HCT116 (cell line): ENCODE measurements around the gene SIX2. TPM values are rescaled to one million over a fixed set of nuclear protein-coding genes. Genes with fewer than 3 reads are reported as not detected.

Experiments
- ATAC-seq: fragments of 200-7000 bp; cut with Tn5 transposase; 2 replicates; pipeline ENCODE4 v1.9.1; 2020; ENCODE audit warnings: mild to moderate bottlenecking, moderate library complexity
- BruUV-seq: library from RNA; stranded (reverse); fragments of 400-500 nt; replicated peaks from 2 replicates; lab custom pipeline; 2021; lab: Mats Ljungman, UMichigan
- CTCF ChIA-PET: fragments of 300-600 bp; sonication (Branson Sonifier 250); formaldehyde crosslinking; loops from one replicate; lab custom pipeline; 2021; ENCODE audit warnings: antibody characterized with exemption; lab: Charles Lee
- POLR2A ChIA-PET: fragments of 300-600, 350-600 bp; sonication (Branson Sonifier 250); formaldehyde crosslinking; loops from one replicate; lab custom pipeline; 2021; ENCODE audit warnings: antibody characterized with exemption; lab: Charles Lee
- RAD21 ChIA-PET, 2 experiments: fragments of 300-600 bp; sonication (Branson Sonifier 250); formaldehyde crosslinking; loops; one replicate each; lab custom pipeline; 2023; ENCODE audit warnings: low total read pairs in 2 of 2; ENCODE audit not compliant: uncharacterized antibody in 2 of 2, unreplicated experiment in 2 of 2, low non-redundant PET in 1 of 2; lab: Charles Lee
- DNase-seq: peaks from one replicate; pipeline ENCODE4 v3.0.0-alpha.2; 2010; ENCODE audit warnings: low read depth, low spot score
- H2AFZ ChIP-seq: fragments of 200-600 bp; shearing (Covaris generic), sonication (generic); 2 replicates; pipeline ENCODE4 v1.6.1; 2017; ENCODE audit warnings: low read depth, mixed run types, mixed read lengths, antibody characterized with exemption, low read length; ENCODE audit not compliant: poor library complexity, severe bottlenecking
- H3K27ac ChIP-seq: 2 replicates; pipeline ENCODE4 v1.5.1; 2012; ENCODE audit warnings: low read depth, low read length
- H3K27me3 ChIP-seq: fragments of 200-600 bp; sonication (generic); 2 replicates; pipeline ENCODE4 v1.6.1; 2016; ENCODE audit warnings: mixed run types, low read length, mixed read lengths; ENCODE audit not compliant: insufficient read depth
- H3K36me3 ChIP-seq, 2 experiments: fragments of 200-500 bp in 1 of 2; fragments of 200-600 bp in 1 of 2; sonication (Bioruptor generic) in 1 of 2; sonication (generic) in 1 of 2; 2 replicates each; pipeline versions ENCODE4 v1.5.1 to v1.6.1; 2014 to 2016; ENCODE audit warnings: low read length in 2 of 2, inconsistent platforms in 1 of 2, mixed read lengths in 1 of 2, mixed run types in 1 of 2; ENCODE audit not compliant: insufficient read depth in 2 of 2, control insufficient read depth in 1 of 2
- H3K4me1 ChIP-seq, 2 experiments: fragments of 200-600 bp in 1 of 2; sonication (generic) in 1 of 2; 2 replicates each; pipeline versions ENCODE4 v1.5.1 to v1.6.1; 2012 to 2017; ENCODE audit warnings: low read length in 2 of 2, inconsistent platforms in 1 of 2, mild to moderate bottlenecking in 1 of 2, mixed read lengths in 1 of 2, mixed run types in 1 of 2, moderate library complexity in 1 of 2; ENCODE audit not compliant: insufficient read depth in 2 of 2, control insufficient read depth in 1 of 2
- H3K4me2 ChIP-seq: fragments of 200-600 bp; sonication (generic); 2 replicates; pipeline ENCODE4 v1.6.1; 2017; ENCODE audit warnings: mixed run types, low read length, mixed read lengths
- H3K4me3 ChIP-seq, 2 experiments: fragments of 200-600 bp in 1 of 2; sonication (generic) in 1 of 2; replicated peaks in 1 of 2; 2 replicates each; pipeline ENCODE4 v1.5.1; 2011 to 2016; ENCODE audit warnings: low read length in 2 of 2, control low read depth in 1 of 2, low read depth in 1 of 2, mild to moderate bottlenecking in 1 of 2, mixed read lengths in 1 of 2, mixed run types in 1 of 2
- H3K79me2 ChIP-seq: fragments of 200-600 bp; sonication (generic); 2 replicates; pipeline ENCODE4 v1.6.1; 2017; ENCODE audit warnings: mild to moderate bottlenecking, mixed run types, low read length, moderate library complexity, mixed read lengths; ENCODE audit not compliant: insufficient read depth
- H3K9ac ChIP-seq: fragments of 200-600 bp; sonication (generic); 2 replicates; pipeline ENCODE4 v1.6.1; 2016; ENCODE audit warnings: low read length, mixed read lengths
- H3K9me2 ChIP-seq: fragments of 200-600 bp; sonication (generic), shearing (Covaris generic); 2 replicates; pipeline ENCODE4 v1.6.1; 2017; ENCODE audit warnings: mixed run types, mild to moderate bottlenecking, moderate library complexity; ENCODE audit not compliant: insufficient read depth
- H3K9me3 ChIP-seq, 2 experiments: fragments of 200-500 bp in 1 of 2; fragments of 200-600 bp in 1 of 2; sonication (Bioruptor generic) in 1 of 2; sonication (generic) in 1 of 2; 2 replicates each; pipeline ENCODE4 v1.6.1; 2014 to 2017; ENCODE audit warnings: low read length in 2 of 2, mixed read lengths in 2 of 2, inconsistent platforms in 1 of 2, low read depth in 1 of 2, mild to moderate bottlenecking in 1 of 2, mixed run types in 1 of 2, moderate library complexity in 1 of 2; ENCODE audit not compliant: control insufficient read depth in 1 of 2, insufficient read depth in 1 of 2
- H4K20me1 ChIP-seq: fragments of 200-600 bp; sonication (generic), shearing (Covaris generic); 2 replicates; pipeline ENCODE4 v1.6.1; 2017; ENCODE audit warnings: mixed run types, mild to moderate bottlenecking, moderate library complexity; ENCODE audit not compliant: insufficient read depth
- CBX3 ChIP-seq: IDR thresholded peaks from 2 replicates; pipeline ENCODE4 v1.6.1; 2012; ENCODE audit warnings: low read depth
- CEBPB ChIP-seq: IDR thresholded peaks from 2 replicates; pipeline ENCODE4 v1.6.1; 2012; ENCODE audit warnings: low read depth
- ELF1 ChIP-seq: IDR thresholded peaks from 2 replicates; pipeline ENCODE4 v1.6.1; 2012; ENCODE audit warnings: low read depth, borderline replicate concordance
- EZH2 ChIP-seq: fragments of 200-600 bp; sonication (generic); IDR thresholded peaks from 2 replicates; pipeline ENCODE4 v1.6.1; 2017; ENCODE audit warnings: antibody characterized with exemption, mixed run types
- EZH2phosphoT487 ChIP-seq: fragments of 200-600 bp; IDR thresholded peaks from 2 replicates; pipeline ENCODE4 v1.6.1; 2018; ENCODE audit warnings: antibody characterized with exemption, borderline replicate concordance
- JUND ChIP-seq: IDR thresholded peaks from 2 replicates; pipeline ENCODE4 v1.6.1; 2012
- MAX ChIP-seq: IDR thresholded peaks from 2 replicates; pipeline ENCODE4 v1.6.1; 2012
- POLR2A ChIP-seq: IDR thresholded peaks from 2 replicates; pipeline ENCODE4 v1.7.0; 2011; ENCODE audit warnings: borderline replicate concordance; ENCODE audit not compliant: insufficient read depth, insufficient read length; ENCODE audit errors: extremely low read depth
- POLR2AphosphoS5 ChIP-seq: IDR thresholded peaks from 2 replicates; pipeline ENCODE4 v1.6.1; 2011; ENCODE audit warnings: mild to moderate bottlenecking, low read depth, low read length, moderate library complexity
- RAD21 ChIP-seq: IDR thresholded peaks from 2 replicates; pipeline ENCODE4 v1.6.1; 2012; ENCODE audit warnings: low read depth, mild to moderate bottlenecking
- SIN3A ChIP-seq: IDR thresholded peaks from 2 replicates; pipeline ENCODE4 v1.6.1; 2012; ENCODE audit warnings: low read depth
- SP1 ChIP-seq: IDR thresholded peaks from 2 replicates; pipeline ENCODE4 v1.6.1; 2012; ENCODE audit warnings: low read depth
- SRF ChIP-seq: IDR thresholded peaks from 2 replicates; pipeline ENCODE4 v1.6.1; 2012; ENCODE audit warnings: low read depth
- TCF7L2 ChIP-seq: IDR thresholded peaks from 2 replicates; pipeline ENCODE4 v1.7.0; 2011; ENCODE audit warnings: borderline replicate concordance, inconsistent platforms; ENCODE audit not compliant: insufficient read depth, insufficient read length; ENCODE audit errors: extremely low read depth
- YY1 ChIP-seq: IDR thresholded peaks from 2 replicates; pipeline ENCODE4 v1.6.1; 2011; ENCODE audit warnings: low read length, low read depth, moderate library complexity, mild to moderate bottlenecking; ENCODE audit not compliant: insufficient replicate concordance; ENCODE audit errors: extremely low read depth
- ZBTB33 ChIP-seq: IDR thresholded peaks from 2 replicates; pipeline ENCODE4 v1.6.1; 2011; ENCODE audit warnings: mild to moderate bottlenecking, low read length, moderate library complexity; ENCODE audit not compliant: insufficient replicate concordance; ENCODE audit errors: extremely low read depth
- ZNF274 ChIP-seq: fragments of 200-500 bp; sonication (Bioruptor generic); IDR thresholded peaks from 2 replicates; pipeline ENCODE4 v1.6.1; 2014; ENCODE audit warnings: mild to moderate bottlenecking, low read depth, low read length, inconsistent platforms
- intact Hi-C: fragments of 100-400 bp; cut with micrococcal nuclease; formaldehyde crosslinking; loops from 2 replicates; pipeline ENCODE4 v1.10.0; 2022
- total RNA-seq: library from RNA; stranded (reverse); gene quantifications from one replicate; pipeline ENCODE4 v1.2.1, GENCODE V29; 2021; ENCODE audit not compliant: unreplicated experiment
- TF ChIP-seq, protein P1 (sequence below): IDR thresholded peaks from 2 replicates; pipeline ENCODE4 v1.6.1; 2012
- TF ChIP-seq, protein P2 (sequence below), 3 experiments: fragments of 200-600 bp in 1 of 3; sonication (generic) in 1 of 3; IDR thresholded peaks in 2 of 3; conservative IDR thresholded peaks in 1 of 3; 2 replicates each; pipeline ENCODE4 v1.5.1; 2012 to 2017; ENCODE audit warnings: low read depth in 2 of 3, low read length in 2 of 3, antibody characterized with exemption in 1 of 3, borderline replicate concordance in 1 of 3, control low read depth in 1 of 3, mild to moderate bottlenecking in 1 of 3, mixed read lengths in 1 of 3, mixed run types in 1 of 3, moderate library complexity in 1 of 3; ENCODE audit not compliant: insufficient read depth in 1 of 3

The SIX2 gene
- total RNA-seq, 1 experiment from 2014 or later: 0.54 TPM

DNA sequence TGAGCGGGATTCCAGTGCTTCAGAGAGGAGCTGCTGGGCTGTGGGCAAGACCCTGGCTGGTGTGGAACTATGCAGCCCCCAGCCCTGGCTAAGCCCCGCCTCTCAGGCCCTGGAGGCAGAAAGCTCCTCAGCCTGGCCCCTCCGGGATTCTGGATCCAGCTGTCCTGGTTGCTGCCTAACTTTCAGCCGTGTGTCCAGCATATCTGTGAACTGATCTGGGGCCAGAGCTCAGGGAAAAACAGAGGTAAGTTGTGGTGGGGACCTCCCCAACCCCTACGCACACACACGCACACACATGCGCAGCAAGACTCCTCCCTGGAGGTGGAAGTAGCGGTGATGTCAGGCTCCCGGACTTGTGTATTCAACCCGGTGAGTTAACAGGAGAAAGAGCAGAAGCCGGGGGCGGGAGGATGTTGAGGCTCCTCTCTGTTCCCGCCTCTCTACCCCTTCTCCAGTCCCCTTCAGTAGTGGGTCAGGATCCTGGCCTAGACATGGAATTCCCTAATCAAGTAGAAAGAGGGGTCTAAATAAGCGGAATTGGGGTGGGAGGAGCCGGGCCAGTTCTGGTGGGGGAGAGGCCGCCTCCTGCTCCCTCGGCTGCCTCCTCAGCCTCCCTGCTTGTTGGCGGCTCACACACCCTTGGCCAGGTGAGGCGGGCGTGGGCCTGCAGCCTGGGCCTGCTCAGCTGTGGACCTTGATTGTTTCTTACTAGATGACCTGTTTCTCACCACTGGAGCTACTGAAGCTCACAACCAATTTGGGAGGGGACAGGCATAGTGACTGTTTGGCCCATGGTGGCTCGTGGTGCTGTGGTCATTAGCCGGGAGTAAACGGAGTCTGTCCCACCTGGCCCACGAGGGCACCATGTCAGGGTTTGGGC, 33.4 kb downstream of the SIX2 start:
- H3K4me3 ChIP-seq: no peak overlapping the region
- no peak overlapping the region for H2AFZ ChIP-seq
- H3K9ac ChIP-seq: no peak overlapping the region
- H3K4me2 ChIP-seq: no peak overlapping the region
- H3K27me3 ChIP-seq: no peaks in the 10 kb centered on the region
- ChIA-PET POLR2A (no interaction called here), CTCF (no interaction called here), RAD21 (no interaction called here)
- H3K9me2 ChIP-seq: no peaks in the 10 kb centered on the region
- no peaks in the 10 kb centered on the region for H3K4me1 ChIP-seq
- TF ChIP-seq YY1: no peak
- TF ChIP-seq ZBTB33: no peak
- TF ChIP-seq EZH2phosphoT487: no peak
- TF ChIP-seq POLR2AphosphoS5: no peak
- no peak for TF ChIP-seq JUND
- no peak for TF ChIP-seq ELF1
- no peak for TF ChIP-seq CBX3
- TF ChIP-seq EZH2: no peak
- no peak for TF ChIP-seq RAD21
- TF ChIP-seq SIN3A: no peak
- TF ChIP-seq, protein P1, sequence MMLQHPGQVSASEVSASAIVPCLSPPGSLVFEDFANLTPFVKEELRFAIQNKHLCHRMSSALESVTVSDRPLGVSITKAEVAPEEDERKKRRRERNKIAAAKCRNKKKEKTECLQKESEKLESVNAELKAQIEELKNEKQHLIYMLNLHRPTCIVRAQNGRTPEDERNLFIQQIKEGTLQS: no peak
- no peak for TF ChIP-seq ZNF274
- TF ChIP-seq POLR2A: no peak
- TF ChIP-seq TCF7L2: no peak
- no peak for TF ChIP-seq SRF
- TF ChIP-seq, protein P2, sequence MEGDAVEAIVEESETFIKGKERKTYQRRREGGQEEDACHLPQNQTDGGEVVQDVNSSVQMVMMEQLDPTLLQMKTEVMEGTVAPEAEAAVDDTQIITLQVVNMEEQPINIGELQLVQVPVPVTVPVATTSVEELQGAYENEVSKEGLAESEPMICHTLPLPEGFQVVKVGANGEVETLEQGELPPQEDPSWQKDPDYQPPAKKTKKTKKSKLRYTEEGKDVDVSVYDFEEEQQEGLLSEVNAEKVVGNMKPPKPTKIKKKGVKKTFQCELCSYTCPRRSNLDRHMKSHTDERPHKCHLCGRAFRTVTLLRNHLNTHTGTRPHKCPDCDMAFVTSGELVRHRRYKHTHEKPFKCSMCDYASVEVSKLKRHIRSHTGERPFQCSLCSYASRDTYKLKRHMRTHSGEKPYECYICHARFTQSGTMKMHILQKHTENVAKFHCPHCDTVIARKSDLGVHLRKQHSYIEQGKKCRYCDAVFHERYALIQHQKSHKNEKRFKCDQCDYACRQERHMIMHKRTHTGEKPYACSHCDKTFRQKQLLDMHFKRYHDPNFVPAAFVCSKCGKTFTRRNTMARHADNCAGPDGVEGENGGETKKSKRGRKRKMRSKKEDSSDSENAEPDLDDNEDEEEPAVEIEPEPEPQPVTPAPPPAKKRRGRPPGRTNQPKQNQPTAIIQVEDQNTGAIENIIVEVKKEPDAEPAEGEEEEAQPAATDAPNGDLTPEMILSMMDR (IDR thresholded peaks at IDR 0.05 in 2 of 3, conservative IDR thresholded peaks at IDR 0.05 in 1 of 3; ENCODE audit: borderline replicate concordance in 1 of 3, insufficient read depth in 1 of 3, low read depth in 2 of 3, low read length in 2 of 3): no peak
- no peak for TF ChIP-seq MAX
- TF ChIP-seq SP1: no peak
- TF ChIP-seq CEBPB: no peak
- intact Hi-C loops: no loop called here
- no peak for ATAC-seq
- no peaks in the 10 kb centered on the region for H3K9me3 ChIP-seq
- no peaks in the 10 kb centered on the region for H4K20me1 ChIP-seq
- H3K79me2 ChIP-seq: no peaks in the 10 kb centered on the region
- BruUV-seq: no TSS peak
- no peak overlapping the region for H3K27ac ChIP-seq
- no peaks in the 10 kb centered on the region for H3K36me3 ChIP-seq
- DNase-seq: no peak
